HCT116 (cell line): ENCODE data around the gene DLK1. TPM values are rescaled to one million over a fixed set of nuclear protein-coding genes. Genes with fewer than 3 reads are reported as not detected.

Experiments
- ATAC-seq: fragments of 200-7000 bp; cut with Tn5 transposase; 2 replicates; pipeline ENCODE4 v1.9.1; 2020; ENCODE audit warnings: mild to moderate bottlenecking, moderate library complexity
- BruUV-seq: library from RNA; stranded (reverse); fragments of 400-500 nt; replicated peaks from 2 replicates; lab custom pipeline; 2021; lab: Mats Ljungman, UMichigan
- CTCF ChIA-PET: fragments of 300-600 bp; sonication (Branson Sonifier 250); formaldehyde crosslinking; loops from one replicate; lab custom pipeline; 2021; ENCODE audit warnings: antibody characterized with exemption; lab: Charles Lee
- POLR2A ChIA-PET: fragments of 300-600, 350-600 bp; sonication (Branson Sonifier 250); formaldehyde crosslinking; loops from one replicate; lab custom pipeline; 2021; ENCODE audit warnings: antibody characterized with exemption; lab: Charles Lee
- RAD21 ChIA-PET, 2 experiments: fragments of 300-600 bp; sonication (Branson Sonifier 250); formaldehyde crosslinking; loops; one replicate each; lab custom pipeline; 2023; ENCODE audit warnings: low total read pairs in 2 of 2; ENCODE audit not compliant: uncharacterized antibody in 2 of 2, unreplicated experiment in 2 of 2, low non-redundant PET in 1 of 2; lab: Charles Lee
- DNase-seq: peaks from one replicate; pipeline ENCODE4 v3.0.0-alpha.2; 2010; ENCODE audit warnings: low read depth, low spot score
- H2AFZ ChIP-seq: fragments of 200-600 bp; shearing (Covaris generic), sonication (generic); 2 replicates; pipeline ENCODE4 v1.6.1; 2017; ENCODE audit warnings: low read depth, mixed run types, mixed read lengths, antibody characterized with exemption, low read length; ENCODE audit not compliant: poor library complexity, severe bottlenecking
- H3K27ac ChIP-seq: 2 replicates; pipeline ENCODE4 v1.5.1; 2012; ENCODE audit warnings: low read depth, low read length
- H3K27me3 ChIP-seq: fragments of 200-600 bp; sonication (generic); 2 replicates; pipeline ENCODE4 v1.6.1; 2016; ENCODE audit warnings: mixed run types, low read length, mixed read lengths; ENCODE audit not compliant: insufficient read depth
- H3K36me3 ChIP-seq, 2 experiments: fragments of 200-500 bp in 1 of 2; fragments of 200-600 bp in 1 of 2; sonication (Bioruptor generic) in 1 of 2; sonication (generic) in 1 of 2; 2 replicates each; pipeline versions ENCODE4 v1.5.1 to v1.6.1; 2014 to 2016; ENCODE audit warnings: low read length in 2 of 2, inconsistent platforms in 1 of 2, mixed read lengths in 1 of 2, mixed run types in 1 of 2; ENCODE audit not compliant: insufficient read depth in 2 of 2, control insufficient read depth in 1 of 2
- H3K4me1 ChIP-seq, 2 experiments: fragments of 200-600 bp in 1 of 2; sonication (generic) in 1 of 2; 2 replicates each; pipeline versions ENCODE4 v1.5.1 to v1.6.1; 2012 to 2017; ENCODE audit warnings: low read length in 2 of 2, inconsistent platforms in 1 of 2, mild to moderate bottlenecking in 1 of 2, mixed read lengths in 1 of 2, mixed run types in 1 of 2, moderate library complexity in 1 of 2; ENCODE audit not compliant: insufficient read depth in 2 of 2, control insufficient read depth in 1 of 2
- H3K4me2 ChIP-seq: fragments of 200-600 bp; sonication (generic); 2 replicates; pipeline ENCODE4 v1.6.1; 2017; ENCODE audit warnings: mixed run types, low read length, mixed read lengths
- H3K4me3 ChIP-seq, 2 experiments: fragments of 200-600 bp in 1 of 2; sonication (generic) in 1 of 2; replicated peaks in 1 of 2; 2 replicates each; pipeline ENCODE4 v1.5.1; 2011 to 2016; ENCODE audit warnings: low read length in 2 of 2, control low read depth in 1 of 2, low read depth in 1 of 2, mild to moderate bottlenecking in 1 of 2, mixed read lengths in 1 of 2, mixed run types in 1 of 2
- H3K79me2 ChIP-seq: fragments of 200-600 bp; sonication (generic); 2 replicates; pipeline ENCODE4 v1.6.1; 2017; ENCODE audit warnings: mild to moderate bottlenecking, mixed run types, low read length, moderate library complexity, mixed read lengths; ENCODE audit not compliant: insufficient read depth
- H3K9ac ChIP-seq: fragments of 200-600 bp; sonication (generic); 2 replicates; pipeline ENCODE4 v1.6.1; 2016; ENCODE audit warnings: low read length, mixed read lengths
- H3K9me2 ChIP-seq: fragments of 200-600 bp; sonication (generic), shearing (Covaris generic); 2 replicates; pipeline ENCODE4 v1.6.1; 2017; ENCODE audit warnings: mixed run types, mild to moderate bottlenecking, moderate library complexity; ENCODE audit not compliant: insufficient read depth
- H3K9me3 ChIP-seq, 2 experiments: fragments of 200-500 bp in 1 of 2; fragments of 200-600 bp in 1 of 2; sonication (Bioruptor generic) in 1 of 2; sonication (generic) in 1 of 2; 2 replicates each; pipeline ENCODE4 v1.6.1; 2014 to 2017; ENCODE audit warnings: low read length in 2 of 2, mixed read lengths in 2 of 2, inconsistent platforms in 1 of 2, low read depth in 1 of 2, mild to moderate bottlenecking in 1 of 2, mixed run types in 1 of 2, moderate library complexity in 1 of 2; ENCODE audit not compliant: control insufficient read depth in 1 of 2, insufficient read depth in 1 of 2
- H4K20me1 ChIP-seq: fragments of 200-600 bp; sonication (generic), shearing (Covaris generic); 2 replicates; pipeline ENCODE4 v1.6.1; 2017; ENCODE audit warnings: mixed run types, mild to moderate bottlenecking, moderate library complexity; ENCODE audit not compliant: insufficient read depth
- EZH2phosphoT487 ChIP-seq: fragments of 200-600 bp; IDR thresholded peaks from 2 replicates; pipeline ENCODE4 v1.6.1; 2018; ENCODE audit warnings: antibody characterized with exemption, borderline replicate concordance
- RAD21 ChIP-seq: IDR thresholded peaks from 2 replicates; pipeline ENCODE4 v1.6.1; 2012; ENCODE audit warnings: low read depth, mild to moderate bottlenecking
- YY1 ChIP-seq: IDR thresholded peaks from 2 replicates; pipeline ENCODE4 v1.6.1; 2011; ENCODE audit warnings: low read length, low read depth, moderate library complexity, mild to moderate bottlenecking; ENCODE audit not compliant: insufficient replicate concordance; ENCODE audit errors: extremely low read depth
- intact Hi-C: fragments of 100-400 bp; cut with micrococcal nuclease; formaldehyde crosslinking; loops from 2 replicates; pipeline ENCODE4 v1.10.0; 2022
- total RNA-seq: library from RNA; stranded (reverse); gene quantifications from one replicate; pipeline ENCODE4 v1.2.1, GENCODE V29; 2021; ENCODE audit not compliant: unreplicated experiment
- TF ChIP-seq, protein P1 (sequence below): IDR thresholded peaks from 2 replicates; pipeline ENCODE4 v1.6.1; 2012; ENCODE audit warnings: low read depth
- TF ChIP-seq, protein P2 (sequence below), 3 experiments: fragments of 200-600 bp in 1 of 3; sonication (generic) in 1 of 3; IDR thresholded peaks in 2 of 3; conservative IDR thresholded peaks in 1 of 3; 2 replicates each; pipeline ENCODE4 v1.5.1; 2012 to 2017; ENCODE audit warnings: low read depth in 2 of 3, low read length in 2 of 3, antibody characterized with exemption in 1 of 3, borderline replicate concordance in 1 of 3, control low read depth in 1 of 3, mild to moderate bottlenecking in 1 of 3, mixed read lengths in 1 of 3, mixed run types in 1 of 3, moderate library complexity in 1 of 3; ENCODE audit not compliant: insufficient read depth in 1 of 3

Gene DLK1
- total RNA-seq, 1 experiment from 2014 or later, result 1.5 TPM

DNA sequence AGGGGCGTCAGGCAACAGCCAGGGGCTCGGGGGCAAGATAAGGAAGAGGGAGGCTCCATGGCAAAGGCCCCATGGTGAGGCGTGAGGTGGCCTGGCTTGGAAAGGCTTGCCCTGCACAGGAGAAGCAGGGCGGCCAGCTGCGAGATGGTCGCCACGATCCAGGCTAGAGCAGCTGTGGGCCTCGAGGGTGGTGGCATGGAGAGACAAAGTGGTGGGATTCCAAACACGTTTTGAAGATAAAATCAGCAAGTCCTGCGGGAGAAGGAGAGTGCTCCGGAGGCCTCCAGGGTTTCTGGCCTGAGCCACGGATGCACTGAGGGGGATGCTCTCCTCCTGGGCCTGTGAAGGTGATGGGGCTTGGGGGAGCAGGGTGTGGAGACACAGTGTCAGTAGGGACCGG lies 20.5 kb upstream of the DLK1 start:
- Histone ChIP-seq H3K9me2 (no peaks in the 10 kb centered on the region), H3K27me3 (no peaks in the 10 kb centered on the region), H3K4me3 (no peak overlapping the region), H3K36me3 (no peaks in the 10 kb centered on the region), H3K9ac (no peak overlapping the region), H3K79me2 (no peaks in the 10 kb centered on the region), H3K4me2 (no peak overlapping the region), H4K20me1 (no peaks in the 10 kb centered on the region), H3K9me3 (no peaks in the 10 kb centered on the region), H3K4me1 (peaks cover 6 to 10% of the 10 kb centered on the region in 2 experiments; a peak in 3 of 4 replicates), H3K27ac (no peak overlapping the region), H2AFZ (no peak overlapping the region)
- CTCF ChIA-PET, result no interaction called here
- no TSS peak for BruUV-seq
- RAD21 ChIA-PET, result no interaction called here
- POLR2A ChIA-PET, result no interaction called here
- no peak for TF ChIP-seq RAD21
- intact Hi-C loops, result no loop called here
- ATAC-seq, result no peak
- DNase-seq, result no peak

- Histone ChIP-seq H3K79me2 (no peaks in the 10 kb centered on the region), H3K4me3 (no peak overlapping the region), H3K9me2 (no peaks in the 10 kb centered on the region), H4K20me1 (no peaks in the 10 kb centered on the region), H3K36me3 (no peaks in the 10 kb centered on the region), H3K27me3 (no peaks in the 10 kb centered on the region), H3K9ac (no peak overlapping the region), H3K27ac (no peak overlapping the region), H3K4me2 (no peak overlapping the region), H3K4me1 (peaks cover 6 to 10% of the 10 kb centered on the region in 2 experiments; a peak in 3 of 4 replicates), H2AFZ (no peak overlapping the region), H3K9me3 (no peaks in the 10 kb centered on the region)
- RAD21 ChIA-PET, result no interaction called here
- ATAC-seq, result no peak
- BruUV-seq, result no TSS peak
- TF ChIP-seq YY1 (no peak), EZH2phosphoT487 (no peak)
- TF ChIP-seq, protein P1, sequence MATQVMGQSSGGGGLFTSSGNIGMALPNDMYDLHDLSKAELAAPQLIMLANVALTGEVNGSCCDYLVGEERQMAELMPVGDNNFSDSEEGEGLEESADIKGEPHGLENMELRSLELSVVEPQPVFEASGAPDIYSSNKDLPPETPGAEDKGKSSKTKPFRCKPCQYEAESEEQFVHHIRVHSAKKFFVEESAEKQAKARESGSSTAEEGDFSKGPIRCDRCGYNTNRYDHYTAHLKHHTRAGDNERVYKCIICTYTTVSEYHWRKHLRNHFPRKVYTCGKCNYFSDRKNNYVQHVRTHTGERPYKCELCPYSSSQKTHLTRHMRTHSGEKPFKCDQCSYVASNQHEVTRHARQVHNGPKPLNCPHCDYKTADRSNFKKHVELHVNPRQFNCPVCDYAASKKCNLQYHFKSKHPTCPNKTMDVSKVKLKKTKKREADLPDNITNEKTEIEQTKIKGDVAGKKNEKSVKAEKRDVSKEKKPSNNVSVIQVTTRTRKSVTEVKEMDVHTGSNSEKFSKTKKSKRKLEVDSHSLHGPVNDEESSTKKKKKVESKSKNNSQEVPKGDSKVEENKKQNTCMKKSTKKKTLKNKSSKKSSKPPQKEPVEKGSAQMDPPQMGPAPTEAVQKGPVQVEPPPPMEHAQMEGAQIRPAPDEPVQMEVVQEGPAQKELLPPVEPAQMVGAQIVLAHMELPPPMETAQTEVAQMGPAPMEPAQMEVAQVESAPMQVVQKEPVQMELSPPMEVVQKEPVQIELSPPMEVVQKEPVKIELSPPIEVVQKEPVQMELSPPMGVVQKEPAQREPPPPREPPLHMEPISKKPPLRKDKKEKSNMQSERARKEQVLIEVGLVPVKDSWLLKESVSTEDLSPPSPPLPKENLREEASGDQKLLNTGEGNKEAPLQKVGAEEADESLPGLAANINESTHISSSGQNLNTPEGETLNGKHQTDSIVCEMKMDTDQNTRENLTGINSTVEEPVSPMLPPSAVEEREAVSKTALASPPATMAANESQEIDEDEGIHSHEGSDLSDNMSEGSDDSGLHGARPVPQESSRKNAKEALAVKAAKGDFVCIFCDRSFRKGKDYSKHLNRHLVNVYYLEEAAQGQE, result no peak
- TF ChIP-seq, protein P2, sequence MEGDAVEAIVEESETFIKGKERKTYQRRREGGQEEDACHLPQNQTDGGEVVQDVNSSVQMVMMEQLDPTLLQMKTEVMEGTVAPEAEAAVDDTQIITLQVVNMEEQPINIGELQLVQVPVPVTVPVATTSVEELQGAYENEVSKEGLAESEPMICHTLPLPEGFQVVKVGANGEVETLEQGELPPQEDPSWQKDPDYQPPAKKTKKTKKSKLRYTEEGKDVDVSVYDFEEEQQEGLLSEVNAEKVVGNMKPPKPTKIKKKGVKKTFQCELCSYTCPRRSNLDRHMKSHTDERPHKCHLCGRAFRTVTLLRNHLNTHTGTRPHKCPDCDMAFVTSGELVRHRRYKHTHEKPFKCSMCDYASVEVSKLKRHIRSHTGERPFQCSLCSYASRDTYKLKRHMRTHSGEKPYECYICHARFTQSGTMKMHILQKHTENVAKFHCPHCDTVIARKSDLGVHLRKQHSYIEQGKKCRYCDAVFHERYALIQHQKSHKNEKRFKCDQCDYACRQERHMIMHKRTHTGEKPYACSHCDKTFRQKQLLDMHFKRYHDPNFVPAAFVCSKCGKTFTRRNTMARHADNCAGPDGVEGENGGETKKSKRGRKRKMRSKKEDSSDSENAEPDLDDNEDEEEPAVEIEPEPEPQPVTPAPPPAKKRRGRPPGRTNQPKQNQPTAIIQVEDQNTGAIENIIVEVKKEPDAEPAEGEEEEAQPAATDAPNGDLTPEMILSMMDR (IDR thresholded peaks at IDR 0.05 in 2 of 3, conservative IDR thresholded peaks at IDR 0.05 in 1 of 3; ENCODE audit: borderline replicate concordance in 1 of 3, insufficient read depth in 1 of 3, low read depth in 2 of 3, low read length in 2 of 3), result no peak
- CTCF ChIA-PET, result no interaction called here
- intact Hi-C loops, result no loop called here
- no peak for DNase-seq
- POLR2A ChIA-PET, result no interaction called here
These were observed 19.8 kb upstream of the DLK1 start for GRCh38 chr14:100706860-100707259.
